AG09319 (cell line): ENCODE data around the gene ASB16.

Experiments used
- DNase-seq: peaks from one replicate; pipeline ENCODE4 v3.0.0-alpha.2; 2010; ENCODE audit warnings: low read depth; ENCODE audit errors: extremely low read depth
- TF ChIP-seq, protein P1 (sequence below): IDR thresholded peaks from 2 replicates; pipeline ENCODE4 v1.5.1; 2011; ENCODE audit warnings: low read depth, mild to moderate bottlenecking, inconsistent platforms, low read length, moderate library complexity

The ASB16 gene

GRCh38 chr17:44200478-44201155 is 30.1 kb downstream of the ASB16 start:
- DNase-seq = no peak
- TF ChIP-seq, protein P1, sequence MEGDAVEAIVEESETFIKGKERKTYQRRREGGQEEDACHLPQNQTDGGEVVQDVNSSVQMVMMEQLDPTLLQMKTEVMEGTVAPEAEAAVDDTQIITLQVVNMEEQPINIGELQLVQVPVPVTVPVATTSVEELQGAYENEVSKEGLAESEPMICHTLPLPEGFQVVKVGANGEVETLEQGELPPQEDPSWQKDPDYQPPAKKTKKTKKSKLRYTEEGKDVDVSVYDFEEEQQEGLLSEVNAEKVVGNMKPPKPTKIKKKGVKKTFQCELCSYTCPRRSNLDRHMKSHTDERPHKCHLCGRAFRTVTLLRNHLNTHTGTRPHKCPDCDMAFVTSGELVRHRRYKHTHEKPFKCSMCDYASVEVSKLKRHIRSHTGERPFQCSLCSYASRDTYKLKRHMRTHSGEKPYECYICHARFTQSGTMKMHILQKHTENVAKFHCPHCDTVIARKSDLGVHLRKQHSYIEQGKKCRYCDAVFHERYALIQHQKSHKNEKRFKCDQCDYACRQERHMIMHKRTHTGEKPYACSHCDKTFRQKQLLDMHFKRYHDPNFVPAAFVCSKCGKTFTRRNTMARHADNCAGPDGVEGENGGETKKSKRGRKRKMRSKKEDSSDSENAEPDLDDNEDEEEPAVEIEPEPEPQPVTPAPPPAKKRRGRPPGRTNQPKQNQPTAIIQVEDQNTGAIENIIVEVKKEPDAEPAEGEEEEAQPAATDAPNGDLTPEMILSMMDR = no peak

DNA sequence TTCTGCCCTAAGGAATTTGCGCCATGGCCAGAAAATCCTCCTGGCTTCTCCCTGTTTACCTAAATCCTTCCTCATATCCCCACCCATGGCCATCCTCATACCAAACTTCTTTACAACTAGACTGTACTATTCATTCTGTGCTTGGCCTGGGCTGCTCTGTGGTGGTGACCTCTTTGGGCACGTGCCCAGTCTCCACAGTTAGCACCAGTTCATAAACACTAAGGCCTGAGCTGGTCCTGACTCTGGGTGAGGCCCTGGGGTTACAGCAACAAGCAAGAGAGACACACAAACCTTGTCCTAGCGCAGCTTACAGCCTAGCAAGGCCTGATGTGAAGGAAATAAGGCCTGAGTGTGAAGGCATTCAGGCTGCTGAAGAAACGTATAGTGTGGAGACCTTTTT is 32.3 kb downstream of the ASB16 start:
- DNase-seq = no peak
- TF ChIP-seq, protein P1 = no peak

DNA sequence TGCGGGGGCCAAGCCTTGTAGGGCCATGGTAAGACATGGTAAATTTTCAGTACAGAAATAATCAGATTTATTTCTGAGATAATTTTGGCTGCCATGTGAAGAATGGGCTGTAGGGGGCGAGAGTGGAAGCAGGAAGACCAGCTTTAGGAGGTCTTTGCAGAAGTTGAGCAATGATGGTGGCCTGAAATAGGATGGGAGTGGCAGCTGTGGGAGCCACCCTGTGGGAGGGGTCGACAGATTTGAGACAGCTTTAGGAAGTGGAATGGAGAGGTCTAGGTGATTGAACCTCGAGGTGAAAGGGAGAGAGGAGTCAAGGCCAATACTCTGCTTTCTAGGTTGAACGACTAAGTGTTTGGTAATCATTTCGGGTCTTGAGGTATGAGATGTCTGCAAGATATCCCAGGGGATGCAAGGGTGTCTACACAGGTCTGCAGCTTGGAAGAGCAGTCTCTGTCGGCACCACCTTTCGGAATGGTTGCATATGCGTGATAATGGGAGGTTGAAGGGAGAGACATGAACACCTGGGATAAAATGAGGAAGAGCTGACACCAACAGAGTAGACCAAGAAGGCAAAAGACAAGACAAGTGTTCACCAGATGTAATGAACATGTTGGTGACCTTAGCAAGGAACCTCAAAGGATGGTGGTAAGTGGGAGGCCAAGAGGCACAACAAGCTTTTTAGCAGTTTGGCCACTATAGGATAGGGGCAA is 33.4 kb downstream of the ASB16 start:
- TF ChIP-seq, protein P1 = peak; percentile 68
- no peak for DNase-seq

GRCh38 chr17:44204441-44204882 is 34.0 kb downstream of the ASB16 start:
- TF ChIP-seq, protein P1 = no peak
- DNase-seq = no peak

DNA sequence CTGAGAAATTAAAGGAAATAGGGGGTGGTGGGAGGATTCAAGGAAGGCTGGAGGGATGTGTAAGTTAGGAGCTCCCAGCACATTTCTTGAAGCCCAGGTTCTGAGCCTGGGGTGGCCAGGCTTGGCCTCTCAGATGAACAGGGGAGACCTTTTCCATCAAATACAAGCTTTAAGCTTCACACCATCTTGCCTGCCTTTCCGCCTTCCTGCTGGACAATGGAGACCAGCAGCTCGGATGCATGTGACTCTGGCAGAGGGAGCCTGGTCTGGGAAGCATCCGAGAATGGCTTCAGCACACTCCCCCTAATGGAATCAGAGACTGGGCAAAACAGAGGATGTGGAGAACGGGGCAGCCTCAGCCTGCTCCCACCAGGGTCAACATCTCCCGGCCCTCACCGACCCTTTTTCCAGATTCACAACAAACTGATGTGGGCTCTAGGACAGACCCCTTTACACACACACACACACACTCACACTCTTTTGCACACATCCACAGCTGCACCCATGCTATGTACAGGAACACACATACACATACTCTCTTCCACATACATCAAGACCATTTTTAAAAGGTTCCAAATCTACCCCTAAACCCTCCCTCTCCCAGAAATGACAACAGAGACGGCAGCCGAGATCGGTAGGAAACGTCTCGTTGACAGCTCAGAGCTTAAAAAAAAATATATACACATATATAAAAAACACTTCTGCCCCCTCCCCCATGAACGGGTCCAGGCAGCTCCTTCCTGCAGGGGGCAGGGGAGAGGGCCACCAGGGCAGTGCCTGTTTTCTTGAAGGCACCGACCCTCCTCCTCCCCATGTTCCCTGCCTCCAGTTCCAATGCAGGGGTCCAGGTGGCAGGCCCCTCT is 35.7 kb downstream of the ASB16 start:
- TF ChIP-seq, protein P1 = peak; percentile 21
- DNase-seq = no peak

DNA sequence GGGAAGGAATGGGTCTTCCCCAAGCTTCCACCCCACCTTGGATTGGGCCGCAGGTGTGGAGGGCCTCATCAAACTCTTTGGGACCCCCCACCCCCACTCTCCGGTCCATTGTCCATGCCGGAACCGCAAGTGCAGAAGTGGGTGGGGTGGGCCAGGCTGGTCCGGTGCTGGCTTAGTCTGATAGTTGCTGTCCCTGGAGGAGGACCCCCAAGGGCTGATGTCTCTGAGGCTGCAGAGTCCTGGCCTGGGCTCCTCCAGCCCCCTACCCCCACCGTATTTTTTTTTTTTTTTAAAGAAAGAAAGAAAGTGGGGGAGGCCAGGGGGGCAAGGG is 36.3 kb downstream of the ASB16 start:
- TF ChIP-seq, protein P1 = no peak
- DNase-seq = no peak

- TF ChIP-seq, protein P1 = no peak
- no peak for DNase-seq
Observed at GRCh38 chr17:44207319-44207718, 36.8 kb downstream of the ASB16 start.
